SK-N-SH (cell line): Measurements from ENCODE around the gene PRDM7. TPM values are rescaled to one million over a fixed set of nuclear protein-coding genes. Genes with fewer than 3 reads are reported as not detected.

Experiments used
- CTCF ChIA-PET: fragments of 300-600, 350-600 bp; formaldehyde crosslinking; extraction: SDS; loops from one replicate; lab custom pipeline; 2021; lab: Yijun Ruan, JAX
- POLR2A ChIA-PET: fragments of 350-600 bp; sonication (Branson Sonifier 250); formaldehyde crosslinking; extraction: SDS; loops from one replicate; lab custom pipeline; 2020; ENCODE audit warnings: antibody characterized with exemption, inconsistent platforms; lab: Yijun Ruan, JAX
- DNase-seq: peaks from one replicate; pipeline ENCODE4 v3.0.0; 2012
- H2AFZ ChIP-seq: fragments of 200-600 bp; sonication (generic); 2 replicates; pipeline ENCODE4 v1.8.1; 2016; ENCODE audit warnings: antibody characterized with exemption, mild to moderate bottlenecking, low read depth
- H3F3A ChIP-seq: fragments of 200-600 bp; sonication (generic); replicated peaks from 2 replicates; pipeline ENCODE3; 2016; ENCODE audit warnings: antibody characterized with exemption, mild to moderate bottlenecking; ENCODE audit not compliant: insufficient read depth
- H3K27ac ChIP-seq, 2 experiments: fragments of 200-500 bp in 1 of 2; fragments of 200-600 bp in 1 of 2; sonication (Bioruptor generic) in 1 of 2; sonication (generic), shearing (Covaris generic) in 1 of 2; 2 replicates each; pipeline versions ENCODE4 v1.5.1 to v1.6.1; 2014 to 2016; ENCODE audit warnings: low read depth in 2 of 2, inconsistent platforms in 1 of 2, low read length in 1 of 2, mild to moderate bottlenecking in 1 of 2, mixed read lengths in 1 of 2
- H3K27me3 ChIP-seq: fragments of 200-600 bp; sonication (generic), shearing (Covaris generic); 2 replicates; pipeline ENCODE4 v1.6.1; 2016; ENCODE audit warnings: mixed run types; ENCODE audit not compliant: insufficient read depth
- H3K36me3 ChIP-seq, 2 experiments: fragments of 200-500 bp in 1 of 2; fragments of 200-600 bp in 1 of 2; sonication (Bioruptor generic) in 1 of 2; sonication (generic) in 1 of 2; replicated peaks in 1 of 2; 2 replicates each; pipeline versions ENCODE3 to v1.5.1; 2014 to 2016; ENCODE audit warnings: low read length in 1 of 2, mild to moderate bottlenecking in 1 of 2; ENCODE audit not compliant: insufficient read depth in 2 of 2, control insufficient read depth in 1 of 2
- H3K4me1 ChIP-seq, 2 experiments: fragments of 200-500 bp in 1 of 2; fragments of 200-600 bp in 1 of 2; sonication (Bioruptor generic) in 1 of 2; sonication (generic), shearing (Covaris generic) in 1 of 2; 2 replicates each; pipeline versions ENCODE4 v1.5.1 to v1.6.1; 2014 to 2016; ENCODE audit warnings: low read depth in 1 of 2, low read length in 1 of 2, mixed run types in 1 of 2; ENCODE audit not compliant: insufficient read depth in 2 of 2, control insufficient read depth in 1 of 2
- H3K4me2 ChIP-seq: fragments of 200-600 bp; sonication (generic), shearing (Covaris generic); 2 replicates; pipeline ENCODE4 v1.6.1; 2017; ENCODE audit warnings: mixed run types
- H3K4me3 ChIP-seq, 2 experiments: fragments of 200-500 bp in 1 of 2; fragments of 200-600 bp in 1 of 2; sonication (Bioruptor generic) in 1 of 2; sonication (generic), shearing (Covaris generic) in 1 of 2; 2 replicates each; pipeline versions ENCODE4 v1.5.1 to v1.8.1; 2014 to 2016; ENCODE audit warnings: low read depth in 2 of 2, inconsistent platforms in 1 of 2, low read length in 1 of 2, mild to moderate bottlenecking in 1 of 2, mixed read lengths in 1 of 2, moderate library complexity in 1 of 2
- H3K79me2 ChIP-seq: fragments of 200-600 bp; sonication (generic); 2 replicates; pipeline ENCODE4 v1.8.1; 2017; ENCODE audit warnings: mild to moderate bottlenecking; ENCODE audit not compliant: insufficient read depth
- H3K9ac ChIP-seq: fragments of 200-600 bp; sonication (generic); 2 replicates; pipeline ENCODE4 v1.6.1; 2017; ENCODE audit warnings: mixed run types
- H3K9me2 ChIP-seq: fragments of 200-600 bp; sonication (generic); 2 replicates; pipeline ENCODE4 v1.6.1; 2017; ENCODE audit warnings: mixed run types
- H3K9me3 ChIP-seq: fragments of 200-600 bp; sonication (generic); 2 replicates; pipeline ENCODE4 v1.6.1; 2017; ENCODE audit warnings: mixed run types, mild to moderate bottlenecking, moderate library complexity
- H4K20me1 ChIP-seq: fragments of 200-600 bp; sonication (generic); 2 replicates; pipeline ENCODE4 v1.6.1; 2017; ENCODE audit warnings: mild to moderate bottlenecking, mixed run types; ENCODE audit not compliant: insufficient read depth
- CHD2 ChIP-seq: fragments of 150-350 bp; IDR thresholded peaks from 2 replicates; pipeline ENCODE4 v1.6.1; 2018; ENCODE audit warnings: low read length; ENCODE audit not compliant: partially characterized antibody
- CTCF ChIP-seq: fragments of 200-600 bp; sonication (generic); IDR thresholded peaks from 2 replicates; pipeline ENCODE4 v1.6.1; 2017; ENCODE audit warnings: antibody characterized with exemption, mild to moderate bottlenecking, moderate library complexity
- ELF1 ChIP-seq: IDR thresholded peaks from 2 replicates; pipeline ENCODE4 v1.4.0; 2012
- EZH2phosphoT487 ChIP-seq: fragments of 200-600 bp; sonication (generic); IDR thresholded peaks from 2 replicates; pipeline ENCODE4 v1.6.1; 2017; ENCODE audit warnings: low read depth, mixed run types, mild to moderate bottlenecking, antibody characterized with exemption, moderate library complexity, borderline replicate concordance
- FOSL2 ChIP-seq: IDR thresholded peaks from 2 replicates; pipeline ENCODE4 v1.4.0; 2012; ENCODE audit warnings: low read depth, mild to moderate bottlenecking, moderate library complexity, borderline replicate concordance
- FOXJ3 ChIP-seq: sonication (generic); formaldehyde crosslinking; IDR thresholded peaks from 2 replicates; pipeline ENCODE4 v1.5.1; 2020; ENCODE audit warnings: mild to moderate bottlenecking, missing genetic modification reagents
- FOXM1 ChIP-seq: IDR thresholded peaks from 2 replicates; pipeline ENCODE4 v1.4.0; 2012; ENCODE audit warnings: low read depth, mild to moderate bottlenecking
- GABPA ChIP-seq: IDR thresholded peaks from 2 replicates; pipeline ENCODE4 v1.4.0; 2012; ENCODE audit warnings: low read depth, mild to moderate bottlenecking
- IRF3 ChIP-seq: fragments of 150-350 bp; IDR thresholded peaks from 2 replicates; pipeline ENCODE4 v1.6.1; 2016; ENCODE audit warnings: mild to moderate bottlenecking, low read depth, low read length
- MXI1 ChIP-seq: IDR thresholded peaks from 2 replicates; pipeline ENCODE4 v1.6.1; 2012; ENCODE audit warnings: mild to moderate bottlenecking, low read depth, low read length, improper control_type of control experiment
- NRF1 ChIP-seq: IDR thresholded peaks from 2 replicates; pipeline ENCODE4 v1.6.1; 2012; ENCODE audit warnings: low read depth, mild to moderate bottlenecking, low read length
- POLR2AphosphoS5 ChIP-seq: IDR thresholded peaks from 2 replicates; pipeline ENCODE4 v1.6.1; 2012; ENCODE audit warnings: low read depth, low read length
- RAD21 ChIP-seq: IDR thresholded peaks from 2 replicates; pipeline ENCODE4 v1.6.1; 2012; ENCODE audit warnings: mild to moderate bottlenecking, low read length
- RCOR1 ChIP-seq: fragments of 150-350 bp; IDR thresholded peaks from 2 replicates; pipeline ENCODE4 v1.6.1; 2017; ENCODE audit warnings: antibody characterized with exemption, low read length
- RFX5 ChIP-seq: IDR thresholded peaks from 2 replicates; pipeline ENCODE4 v1.6.1; 2012; ENCODE audit warnings: mild to moderate bottlenecking, improper control_type of control experiment, low read length
- RXRA ChIP-seq: IDR thresholded peaks from 2 replicates; pipeline ENCODE4 v1.4.0; 2012; ENCODE audit warnings: low read depth, mild to moderate bottlenecking, borderline replicate concordance
- SMC3 ChIP-seq: IDR thresholded peaks from 2 replicates; pipeline ENCODE4 v1.6.1; 2012; ENCODE audit warnings: low read depth, low read length, improper control_type of control experiment
- TEAD4 ChIP-seq: IDR thresholded peaks from 2 replicates; pipeline ENCODE4 v1.4.0; 2012; ENCODE audit warnings: mild to moderate bottlenecking, borderline replicate concordance; ENCODE audit not compliant: insufficient read depth
- USF2 ChIP-seq: fragments of 150-350 bp; IDR thresholded peaks from 2 replicates; pipeline ENCODE4 v1.6.1; 2017; ENCODE audit warnings: antibody characterized with exemption, low read length, low read depth, borderline replicate concordance
- YY1 ChIP-seq: IDR thresholded peaks from 2 replicates; pipeline ENCODE4 v1.4.0; 2012; ENCODE audit warnings: low read depth, mild to moderate bottlenecking
- WGBS: methylation state at CpG from one replicate; pipeline ENCODE4 v1.1.6; 2017; ENCODE audit warnings: low lambda C conversion rate; 5-methylcytosine and 5-hydroxymethylcytosine counted together
- polyA plus RNA-seq, 3 experiments: library from polyadenylated mRNA; depleted of rRNA; stranded (reverse); fragments of >200 nt; gene quantifications; 2 replicates each; pipeline ENCODE4 v1.2.3, GENCODE V29; 2012

The PRDM7 gene
- polyA plus RNA-seq, 1 of the 3 experiments (the other 2 are of a cell fraction), result not detected

- DNase-seq, result no peak
- Histone ChIP-seq H3K9me2 (no peaks in the 10 kb centered on the region), H3K79me2 (peaks cover 29% of the 10 kb centered on the region), H3K4me1 (peaks cover 0 to 7% of the 10 kb centered on the region in 2 experiments; a peak in 2 of 4 replicates), H3K27ac (no peak overlapping the region), H3K4me3 (no peak overlapping the region), H3K9me3 (no peaks in the 10 kb centered on the region), H3K27me3 (no peaks in the 10 kb centered on the region), H3F3A (peaks cover 22% of the 10 kb centered on the region), H3K9ac (no peak overlapping the region), H3K36me3 (peaks cover 9 to 16% of the 10 kb centered on the region in 2 experiments), H2AFZ (no peak overlapping the region), H4K20me1 (peaks cover 23% of the 10 kb centered on the region), H3K4me2 (no peak overlapping the region)
- ChIA-PET CTCF (interaction anchor here (0.6 kb wide), 1 partner anchor 86 kb away, joined by 3 read pairs; no protein-coding TSS in a partner anchor), POLR2A (no interaction called here)
- TF ChIP-seq RCOR1, result no peak
- no peak for TF ChIP-seq CHD2
- no peak for TF ChIP-seq YY1
- no peak for TF ChIP-seq EZH2phosphoT487
- TF ChIP-seq RAD21, result no peak
- TF ChIP-seq ELF1, result no peak
- no peak for TF ChIP-seq TEAD4
- no peak for TF ChIP-seq SMC3
- TF ChIP-seq FOXM1, result no peak
- no peak for TF ChIP-seq FOSL2
- no peak for TF ChIP-seq GABPA
- TF ChIP-seq RXRA, result no peak
- no peak for TF ChIP-seq RFX5
- TF ChIP-seq FOXJ3, result no peak
- TF ChIP-seq IRF3, result no peak
- no peak for TF ChIP-seq CTCF
- TF ChIP-seq USF2, result no peak
- no peak for TF ChIP-seq MXI1
- no peak for TF ChIP-seq POLR2AphosphoS5
- TF ChIP-seq NRF1, result no peak
- WGBS, result 93% methylated on average over 16 of the region's 17 CpGs
These were observed 49.5 kb downstream of the PRDM7 start for GRCh38 chr16:90027611-90028010.
